AG10803 (cell line): ENCODE data around the gene DPYSL4.
"Not testable (repeated sequence)": the region's sequence is repeated elsewhere in the genome, so short reads cannot be mapped to it uniquely, and the experiment has no call there.

Experiments used
- DNase-seq: peaks from one replicate; pipeline ENCODE4 v3.0.0; 2010; ENCODE audit warnings: low read depth
- H3K4me3 ChIP-seq: 2 replicates; pipeline ENCODE4 v1.5.1; 2011; ENCODE audit warnings: mild to moderate bottlenecking, low read length, control low read depth
- TF ChIP-seq, protein P1 (sequence below): conservative IDR thresholded peaks from 2 replicates; pipeline ENCODE4 v1.5.1; 2011; ENCODE audit warnings: mild to moderate bottlenecking, low read length, control low read depth, inconsistent platforms

DPYSL4 gene

DNA sequence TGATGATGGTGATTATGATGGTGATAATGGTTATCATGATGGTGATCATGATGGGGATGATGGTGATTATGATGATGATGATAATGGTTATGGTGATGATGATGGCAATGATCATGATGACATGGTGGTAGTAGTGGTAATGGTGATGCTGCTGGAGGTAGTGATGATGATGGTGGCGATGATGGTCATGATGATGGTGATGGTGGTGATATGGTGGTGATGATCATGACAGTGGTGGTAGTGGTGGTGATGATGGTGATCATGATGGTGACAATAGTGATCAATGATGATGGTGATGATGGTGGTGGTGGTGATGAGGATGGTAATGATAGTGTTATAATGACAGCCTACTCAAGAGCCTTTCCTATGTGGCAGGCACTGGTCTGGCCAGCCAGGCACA is 31.8 kb upstream of the DPYSL4 start:
- DNase-seq, result no peak
- TF ChIP-seq, protein P1, sequence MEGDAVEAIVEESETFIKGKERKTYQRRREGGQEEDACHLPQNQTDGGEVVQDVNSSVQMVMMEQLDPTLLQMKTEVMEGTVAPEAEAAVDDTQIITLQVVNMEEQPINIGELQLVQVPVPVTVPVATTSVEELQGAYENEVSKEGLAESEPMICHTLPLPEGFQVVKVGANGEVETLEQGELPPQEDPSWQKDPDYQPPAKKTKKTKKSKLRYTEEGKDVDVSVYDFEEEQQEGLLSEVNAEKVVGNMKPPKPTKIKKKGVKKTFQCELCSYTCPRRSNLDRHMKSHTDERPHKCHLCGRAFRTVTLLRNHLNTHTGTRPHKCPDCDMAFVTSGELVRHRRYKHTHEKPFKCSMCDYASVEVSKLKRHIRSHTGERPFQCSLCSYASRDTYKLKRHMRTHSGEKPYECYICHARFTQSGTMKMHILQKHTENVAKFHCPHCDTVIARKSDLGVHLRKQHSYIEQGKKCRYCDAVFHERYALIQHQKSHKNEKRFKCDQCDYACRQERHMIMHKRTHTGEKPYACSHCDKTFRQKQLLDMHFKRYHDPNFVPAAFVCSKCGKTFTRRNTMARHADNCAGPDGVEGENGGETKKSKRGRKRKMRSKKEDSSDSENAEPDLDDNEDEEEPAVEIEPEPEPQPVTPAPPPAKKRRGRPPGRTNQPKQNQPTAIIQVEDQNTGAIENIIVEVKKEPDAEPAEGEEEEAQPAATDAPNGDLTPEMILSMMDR, result no peak
- no peak overlapping the region for H3K4me3 ChIP-seq

DNA sequence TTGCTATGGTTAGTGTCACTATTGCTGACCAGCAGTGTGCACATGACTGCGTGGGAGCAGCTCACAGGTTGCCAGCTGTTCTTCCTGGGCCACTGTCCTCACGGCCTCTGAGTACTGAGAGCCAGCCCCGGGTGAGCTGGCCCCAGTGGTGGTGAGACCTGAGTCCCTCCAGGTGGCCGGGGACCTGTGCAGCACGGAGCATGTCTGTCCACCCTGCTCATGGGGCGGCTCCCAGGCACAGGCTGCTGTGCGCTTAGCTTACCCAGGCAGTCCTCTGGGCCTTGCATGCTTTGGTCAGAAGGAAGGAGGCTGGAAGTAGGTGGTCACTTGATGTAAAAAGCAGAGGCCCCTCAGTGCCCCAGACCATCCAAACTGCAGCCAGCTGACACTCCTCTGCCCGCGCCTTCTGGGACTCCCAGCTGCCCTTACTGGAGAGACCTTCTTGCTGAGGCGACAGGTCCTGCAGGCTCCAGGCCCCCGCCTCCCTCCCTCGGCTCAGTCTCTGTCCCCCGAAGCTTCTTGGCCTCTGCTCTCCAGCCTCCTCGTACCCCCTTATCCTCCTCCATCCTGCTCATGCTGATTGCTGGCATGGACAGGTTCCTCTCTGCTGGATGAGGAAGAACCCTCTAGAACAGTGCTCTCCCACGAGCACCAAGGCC is 30.9 kb upstream of the DPYSL4 start:
- TF ChIP-seq, protein P1, result no peak

GRCh38 chr10:132156382-132156781 is 30.4 kb upstream of the DPYSL4 start:
- TF ChIP-seq, protein P1, result no peak
- no peak overlapping the region for H3K4me3 ChIP-seq
- no peak for DNase-seq

More for the DNA sequence above, 30.9 kb upstream of the DPYSL4 start:
- no peak for DNase-seq
- no peak overlapping the region for H3K4me3 ChIP-seq

GRCh38 chr10:132157101-132157500 is 29.6 kb upstream of the DPYSL4 start:
- no peak overlapping the region for H3K4me3 ChIP-seq
- DNase-seq, result no peak
- TF ChIP-seq, protein P1, result no peak

DNA sequence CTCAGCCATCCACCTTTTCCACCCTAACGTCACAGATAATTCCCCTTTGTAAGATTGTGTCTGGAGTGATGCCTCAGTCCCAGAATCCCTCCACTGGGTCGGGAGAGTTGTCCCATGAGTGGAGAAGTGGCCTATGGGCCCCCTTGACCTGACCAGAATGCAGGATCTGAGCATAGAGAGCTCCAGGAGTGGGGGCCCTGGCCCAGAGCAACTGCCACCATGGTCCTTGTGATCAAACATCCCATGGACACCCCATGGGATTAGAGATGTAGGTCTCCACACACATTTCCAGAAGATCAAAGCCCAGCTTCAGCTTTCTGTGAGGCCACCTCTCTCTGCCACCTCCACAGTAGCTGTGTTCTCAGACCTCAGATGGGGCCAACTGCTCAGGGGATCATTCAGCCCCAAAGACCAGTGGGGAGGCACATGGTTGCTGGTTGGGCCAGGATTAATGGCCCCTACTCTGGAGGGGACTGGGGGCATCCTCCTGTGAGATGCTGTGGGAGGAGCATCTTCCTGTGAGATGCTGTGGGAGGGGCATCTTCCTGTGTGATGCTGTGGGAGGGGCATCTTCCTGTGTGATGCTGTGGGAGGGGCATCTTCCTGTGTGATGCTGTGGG is 28.5 kb upstream of the DPYSL4 start:
- DNase-seq, result no peak
- TF ChIP-seq, protein P1, result no peak
- H3K4me3 ChIP-seq, result no peak overlapping the region

- no peak overlapping the region for H3K4me3 ChIP-seq
- TF ChIP-seq, protein P1, result no peak
- DNase-seq, result no peak
These were observed 27.9 kb upstream of the DPYSL4 start for GRCh38 chr10:132158823-132159222.

GRCh38 chr10:132159302-132160230 is 27.2 kb upstream of the DPYSL4 start:
- not testable (repeated sequence) for H3K4me3 ChIP-seq, DNase-seq

DNA sequence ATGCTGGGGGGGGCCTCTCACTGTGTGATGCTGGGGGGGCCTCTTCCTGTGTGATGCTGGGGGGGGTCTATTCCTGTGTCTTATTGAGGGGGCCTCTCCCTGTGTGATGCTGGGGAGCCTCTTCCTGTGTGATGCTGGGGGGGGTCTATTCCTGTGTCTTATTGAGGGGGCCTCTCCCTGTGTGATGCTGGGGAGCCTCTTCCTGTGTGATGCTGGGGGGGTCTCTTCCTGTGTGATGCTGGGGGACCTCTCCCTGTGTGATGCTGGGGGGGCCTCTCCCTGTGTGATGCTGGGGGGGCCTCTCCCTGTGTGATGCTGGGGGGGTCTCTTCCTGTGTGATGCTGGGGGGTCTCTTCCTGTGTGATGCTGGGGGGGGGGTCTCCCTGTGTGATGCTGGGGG is 26.5 kb upstream of the DPYSL4 start:
- not testable (repeated sequence) for H3K4me3 ChIP-seq, DNase-seq

- DNase-seq, H3K4me3 ChIP-seq: not testable (repeated sequence)
These were observed 25.7 kb upstream of the DPYSL4 start for GRCh38 chr10:132160834-132161622.
